Heart left ventricle (tissue), 13 donors: ENCODE measurements around the gene DISP1.

Source experiments
- CTCF ChIP-seq, 12 donors: fragments of 200-600 bp; sonication (generic) in 4 of 12; IDR thresholded peaks; one replicate each; pipeline versions ENCODE4 v1.5.0 to v1.8.0; 2018 to 2022; ENCODE audit warnings: antibody characterized with exemption in 12 of 12, mild to moderate bottlenecking in 5 of 12
- POLR2A ChIP-seq, 2 donors: fragments of 450-650 bp; IDR thresholded peaks; one replicate each; pipeline ENCODE4 v1.6.1; 2017; ENCODE audit warnings: antibody characterized with exemption in 2 of 2, mild to moderate bottlenecking in 2 of 2, moderate library complexity in 2 of 2
- donor health status: ischemic (EF 13 %, LVEDD 7.1; RV severe dilation, severe dysfunction).
- donor health status: DM: no; HTN: yes; CAD: no.
- donor health status: DM: no; HTN: no; CAD: no.
- donor health status: ischemic (EF 25% LVEDD 6.9; RV normal size, moderate dysfunction).
- donor health status: ischemic (EF 25% LVEDD 5.7; RV mildly dilated, moderate dysfunction).
- donor health status: ischemic (EF 35%, LVEDD 5.7; RV mildly dilated, moderate dysfunction).
- donor health status: nonischemic (EF 11% LVEDD 7.7; RV severe dilation, severe dysfunction).
- donor health status: DM: yes; HTN: yes; CAD: no.
- donor health status: PGD.
- donor health status: ischemic (EF 29% LVEDD 5.4; RV normal size, mild dysfunction).
- donor health status: nonischemic (EF 23%, LVEDD 6.1; RV moderate dilation, normal function).

- TF ChIP-seq CTCF (IDR thresholded peaks at IDR 0.05) (no peak), POLR2A (IDR thresholded peaks at IDR 0.05) (no peak)
Observed at GRCh38 chr1:222813866-222814535, 838 bp upstream of the DISP1 start.
